NCI-H2029 treated with DMSO at 0.1 percent for 48 hours (cell line): ENCODE results near the gene CST6.
"Not testable (repeated sequence)": the region's sequence is repeated elsewhere in the genome, so short reads cannot be mapped to it uniquely, and the experiment has no call there.

Experiments used
- DNase-seq: peaks from one replicate; lab custom pipeline; 2025; lab: John Stamatoyannopoulos, UW

Gene CST6

GRCh38 chr11:66015936-66016792 is 4.4 kb downstream of the CST6 start:
- DNase-seq: no peak

GRCh38 chr11:66016793-66017177 is 5.0 kb downstream of the CST6 start:
- DNase-seq: no peak

- no peak for DNase-seq
These were observed 5.5 kb downstream of the CST6 start for GRCh38 chr11:66017321-66017720.

GRCh38 chr11:66020212-66020611 is 8.4 kb downstream of the CST6 start:
- no peak for DNase-seq

- DNase-seq: no peak
These were observed 9.0 kb downstream of the CST6 start for GRCh38 chr11:66020618-66021357.

GRCh38 chr11:66022401-66023185 is 10.8 kb downstream of the CST6 start:
- peak; percentile 26 for DNase-seq

- not testable (repeated sequence) for DNase-seq
These were observed 11.3 kb downstream of the CST6 start for GRCh38 chr11:66023186-66023440.

- DNase-seq: no peak
These were observed 14.3 kb downstream of the CST6 start, which contains the start of gene CATSPER1 for GRCh38 chr11:66026017-66026529. CATSPER1 (minus strand) TSS chr11:66026479; CDS start chr11:66026379, 100 bp downstream.

- no peak for DNase-seq
These were observed 21.3 kb downstream of the CST6 start for GRCh38 chr11:66032957-66033735.

GRCh38 chr11:66035653-66036333 is 24.0 kb downstream of the CST6 start:
- no peak for DNase-seq

- DNase-seq: no peak
These were observed 24.5 kb downstream of the CST6 start for GRCh38 chr11:66036334-66036710.

GRCh38 chr11:66037327-66037726 is 25.5 kb downstream of the CST6 start:
- no peak for DNase-seq

GRCh38 chr11:66039765-66040164 is 28.0 kb downstream of the CST6 start:
- no peak for DNase-seq

GRCh38 chr11:66042227-66042995 is 30.6 kb downstream of the CST6 start:
- no peak for DNase-seq

GRCh38 chr11:66042996-66043906 is 31.4 kb downstream of the CST6 start:
- DNase-seq: no peak

- no peak for DNase-seq
These were observed 32.9 kb downstream of the CST6 start for GRCh38 chr11:66044757-66045156.

- peak; percentile 53 for DNase-seq
These were observed 33.4 kb downstream of the CST6 start for GRCh38 chr11:66045177-66045639.

- no peak for DNase-seq
These were observed 35.1 kb downstream of the CST6 start for GRCh38 chr11:66046901-66047300.
